COLO829 (cell line): ENCODE measurements around the gene UMODL1.

ENCODE experiments used
- DNase-seq: peaks from one replicate; pipeline ENCODE4 v3.0.0; 2012; ENCODE audit warnings: low spot score

UMODL1 gene

DNA sequence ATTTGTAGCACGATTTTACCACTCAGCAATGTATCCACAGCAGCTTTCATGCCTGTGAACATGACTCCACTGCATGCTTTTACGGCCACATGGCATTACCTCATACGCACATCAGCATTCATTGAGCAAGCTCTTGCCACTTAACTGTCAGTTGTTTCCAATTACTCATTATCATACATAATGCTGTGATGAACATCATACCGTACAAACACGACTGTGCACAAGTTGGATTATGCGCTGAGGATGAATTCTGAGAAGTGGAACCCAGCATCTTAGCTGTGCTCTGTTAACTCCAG is 9.6 kb downstream of the UMODL1 start:
- no peak for DNase-seq

DNA sequence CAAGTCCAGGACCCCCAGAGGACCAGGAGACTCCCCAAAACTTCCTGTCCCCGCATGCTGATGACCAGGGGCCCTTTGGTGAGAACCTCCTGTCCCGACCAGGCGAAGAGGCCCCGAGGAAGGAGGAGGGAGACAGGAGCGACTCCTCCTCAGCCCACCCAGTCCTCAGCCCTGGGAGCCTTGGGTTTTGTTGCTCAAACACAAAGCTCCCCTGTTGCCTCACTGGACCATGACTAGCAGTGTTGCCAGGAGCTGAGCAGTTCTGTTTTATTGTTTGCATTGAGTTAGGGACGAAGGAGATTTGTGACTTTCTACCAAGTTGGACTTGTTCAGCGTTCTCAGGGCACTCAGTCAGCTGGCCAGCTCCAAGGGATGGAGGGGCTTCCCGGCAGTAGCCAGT is 10.0 kb downstream of the UMODL1 start:
- DNase-seq, result no peak

DNA sequence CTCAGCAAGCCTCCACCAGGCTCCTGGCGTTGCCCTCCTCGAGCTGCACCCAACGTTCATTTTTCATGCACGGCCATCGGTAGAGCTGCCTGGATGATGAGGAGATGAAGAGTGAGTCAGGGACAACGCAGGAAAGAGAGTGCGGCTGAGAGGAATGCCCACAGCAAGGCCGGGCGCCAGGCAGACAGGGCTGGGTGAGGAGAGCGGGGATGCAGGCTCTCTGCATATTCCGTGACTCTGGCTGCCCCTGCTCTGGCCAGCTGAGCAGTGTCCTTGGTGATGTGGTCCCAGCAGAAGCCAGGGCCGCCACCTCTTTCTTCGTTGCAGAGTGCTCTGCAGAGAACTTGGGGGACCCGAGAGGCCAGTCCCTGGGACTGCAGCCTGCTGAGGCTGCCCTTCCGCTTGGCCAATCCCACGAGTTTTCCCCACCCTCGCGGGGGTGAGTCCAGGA is 10.8 kb downstream of the UMODL1 start:
- no peak for DNase-seq

DNA sequence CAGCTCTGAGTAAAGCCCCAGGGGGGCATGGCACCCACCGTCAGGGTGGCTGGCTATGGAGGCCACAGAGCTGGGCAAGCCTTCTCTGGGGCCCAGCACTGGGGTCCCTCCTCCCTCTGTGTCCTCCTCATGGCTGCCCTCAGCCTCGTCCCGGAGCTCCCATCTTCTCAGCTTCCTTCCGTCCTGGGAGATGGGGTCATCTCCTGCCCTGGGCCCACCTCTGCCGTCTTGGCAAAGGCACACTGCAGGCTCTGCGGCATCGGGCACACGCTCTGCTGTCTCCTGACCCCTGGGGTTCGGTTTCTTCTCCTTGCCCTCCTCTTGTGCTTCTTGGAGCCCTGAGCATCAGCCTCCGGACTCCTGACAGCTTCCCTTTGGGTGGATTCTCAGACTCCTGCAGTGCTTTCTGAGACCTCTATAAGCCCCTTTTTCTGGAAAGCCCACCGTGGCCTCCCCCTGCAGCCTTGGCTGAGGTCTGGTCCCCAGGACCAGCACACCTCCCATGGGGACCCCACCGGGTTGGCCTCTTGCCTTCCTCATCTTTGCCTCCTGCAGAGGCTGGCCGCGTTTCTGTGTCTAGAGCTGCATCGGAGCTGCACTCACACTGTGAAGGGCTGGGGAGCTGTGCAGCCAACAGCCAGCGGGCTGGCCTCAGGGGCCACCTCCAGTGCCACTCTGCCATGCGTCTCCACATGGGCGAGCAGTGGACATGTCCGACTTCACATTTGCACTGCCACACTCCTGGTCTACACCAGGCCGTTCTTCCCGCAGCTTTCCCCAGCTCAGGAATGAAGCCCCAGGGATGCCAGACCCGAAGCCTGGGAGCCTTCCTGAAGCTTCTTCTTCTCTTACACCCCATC is 11.6 kb downstream of the UMODL1 start:
- DNase-seq, result no peak

DNA sequence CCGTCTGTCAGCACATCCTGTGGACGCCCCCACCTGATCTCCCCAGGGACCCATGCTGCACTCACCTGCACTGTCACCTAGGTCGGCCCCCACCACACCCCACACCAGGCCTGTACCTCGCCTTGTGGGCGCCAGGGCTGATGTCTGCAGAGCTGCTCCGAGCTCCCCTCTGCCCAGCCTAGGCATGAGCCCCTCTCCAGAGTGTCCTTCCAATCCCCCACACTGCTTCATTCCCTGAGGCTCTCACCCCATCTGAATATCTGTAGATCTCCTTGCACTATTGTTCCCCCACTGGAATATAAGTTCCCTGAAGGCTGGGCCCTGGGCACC is 12.2 kb downstream of the UMODL1 start:
- DNase-seq, result no peak

DNA sequence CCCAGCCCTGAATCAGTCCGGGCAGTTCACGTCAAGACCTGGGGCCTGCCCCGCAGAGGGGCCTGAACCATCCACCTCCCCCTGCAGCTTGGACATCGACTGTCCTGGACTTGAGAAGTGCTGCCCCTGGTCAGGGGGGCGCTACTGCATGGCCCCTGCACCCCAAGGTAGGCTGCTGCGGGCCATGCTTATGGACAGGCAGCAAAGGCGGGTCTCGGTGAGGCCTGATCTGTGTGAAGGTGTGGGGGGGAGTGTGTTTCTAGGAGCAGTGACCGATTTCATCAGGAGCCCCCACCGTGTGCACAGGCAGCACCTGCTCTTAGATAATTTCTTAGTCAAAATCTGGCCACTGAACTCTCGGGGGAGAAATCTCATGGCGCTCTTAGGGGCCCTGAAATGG is 13.0 kb downstream of the UMODL1 start:
- DNase-seq, result no peak

DNA sequence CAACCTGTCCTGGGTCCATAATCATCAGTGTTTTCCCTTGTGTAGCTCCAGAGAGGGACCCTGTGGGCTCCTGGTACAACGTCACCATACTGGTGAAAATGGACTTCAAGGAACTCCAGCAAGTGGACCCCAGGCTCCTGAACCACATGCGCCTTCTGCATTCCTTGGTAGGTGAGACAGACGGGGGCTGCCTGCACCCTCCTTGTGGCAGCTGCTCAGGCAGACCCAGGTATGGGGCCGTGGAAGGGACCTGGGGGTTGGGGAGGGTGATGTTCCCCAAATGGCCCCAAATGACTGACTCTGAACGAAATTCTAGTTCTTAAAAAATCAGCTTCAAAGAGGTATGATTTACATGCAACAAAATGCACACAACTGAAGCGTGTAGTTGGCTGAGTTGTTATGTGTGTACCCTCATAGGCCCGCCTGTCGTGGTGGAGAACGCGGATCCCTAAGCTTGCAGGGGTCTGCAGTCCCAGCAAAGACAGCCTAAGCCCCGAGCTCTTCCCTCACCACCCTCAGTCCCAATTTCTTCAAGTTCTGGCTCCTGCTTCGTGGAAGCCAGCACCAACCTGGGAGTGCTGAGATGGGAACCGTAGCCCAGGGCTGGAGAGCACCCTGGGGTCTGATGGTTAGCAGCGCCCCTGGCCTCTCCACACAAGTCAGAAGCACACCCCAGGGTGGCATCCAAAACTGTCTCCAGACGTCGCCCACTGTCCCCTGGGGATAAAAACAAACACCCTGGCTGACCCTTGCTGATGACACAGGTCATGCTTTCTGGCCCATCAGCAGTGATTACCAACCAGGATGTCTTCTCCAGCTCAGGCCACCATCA is 14.3 kb downstream of the UMODL1 start:
- no peak for DNase-seq

DNA sequence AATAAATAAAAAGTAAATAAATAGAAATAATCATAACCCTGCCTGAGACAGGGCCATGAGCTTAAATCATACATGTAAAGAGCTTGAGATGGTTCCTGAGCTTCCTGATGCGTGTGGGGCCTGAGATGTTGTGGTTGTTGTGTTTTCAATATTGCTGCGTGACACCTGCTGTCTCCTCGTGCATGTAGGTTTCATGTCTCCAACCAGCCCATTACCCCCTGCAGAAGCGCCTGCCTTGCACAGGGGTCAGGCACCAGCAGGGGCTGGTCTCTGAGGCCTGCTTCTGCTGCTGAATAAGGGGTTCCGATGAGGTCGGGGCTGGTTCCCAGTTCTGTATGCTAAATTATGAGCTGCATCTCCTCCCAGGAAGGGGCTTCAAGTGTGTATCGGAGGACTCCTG is 15.9 kb downstream of the UMODL1 start:
- no peak for DNase-seq

DNA sequence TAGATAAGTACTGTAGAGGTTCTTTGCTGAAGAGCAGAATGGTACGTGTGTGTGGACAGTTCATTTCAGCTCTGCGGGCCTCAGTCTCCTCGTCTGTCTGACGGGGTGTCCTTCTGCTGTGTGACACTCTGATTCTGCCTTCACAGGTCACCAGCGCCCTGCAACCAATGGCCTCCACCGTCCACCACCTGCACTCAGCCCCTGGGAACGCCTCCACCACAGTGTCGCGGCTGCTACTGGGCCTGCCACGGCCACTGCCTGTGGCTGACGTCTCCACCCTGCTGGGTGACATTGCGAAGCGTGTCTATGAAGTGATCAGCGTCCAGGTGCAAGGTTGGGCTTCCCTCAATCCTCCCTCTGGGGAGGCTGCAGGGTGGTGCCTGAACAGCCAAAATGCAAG is 17.0 kb downstream of the UMODL1 start:
- no peak for DNase-seq

DNA sequence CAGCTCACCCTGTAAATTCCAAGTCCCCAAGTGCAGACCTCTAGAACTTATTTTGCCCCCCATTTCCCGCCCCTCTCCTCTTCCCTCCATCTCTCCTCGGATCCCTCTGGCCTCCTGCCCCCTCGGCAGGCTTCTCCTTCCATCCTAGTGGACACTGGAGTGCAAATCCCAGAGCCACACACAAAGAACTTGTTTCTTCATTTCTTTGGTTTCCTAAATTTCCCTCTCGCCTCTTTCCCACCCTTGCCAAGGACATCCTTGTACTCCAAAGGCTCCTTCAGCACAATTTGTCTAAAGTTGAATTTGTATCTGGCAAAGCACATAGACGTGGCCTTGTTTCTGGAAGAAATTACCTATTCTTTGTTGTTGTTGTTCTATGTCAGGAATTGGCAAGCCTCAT is 17.5 kb downstream of the UMODL1 start:
- DNase-seq, result no peak

DNA sequence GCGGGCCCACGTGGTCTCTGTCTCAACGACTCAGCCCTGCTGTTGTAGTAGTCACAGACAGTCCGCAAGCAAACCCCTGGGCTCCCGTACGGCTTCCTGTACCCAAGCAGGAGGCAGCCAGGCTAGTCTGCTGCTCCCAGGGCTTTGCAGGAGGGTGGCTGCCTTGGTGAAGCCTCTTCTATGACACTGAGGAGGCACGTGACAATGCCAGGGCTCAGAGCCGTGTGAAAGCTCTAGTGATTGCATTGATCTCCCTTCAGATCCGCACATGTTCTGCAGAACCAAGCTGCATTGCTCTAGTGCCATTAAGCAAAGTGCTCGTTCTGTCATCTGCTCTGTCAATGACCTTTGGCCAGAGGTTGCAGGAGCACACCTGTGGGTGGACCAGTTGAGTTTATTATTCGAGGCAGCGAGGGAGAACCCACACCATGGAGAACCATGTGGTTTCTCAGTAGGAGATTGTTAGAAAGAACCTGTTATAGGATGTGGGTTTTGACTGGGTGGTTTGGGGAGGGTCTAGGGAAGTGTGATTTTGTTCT is 18.0 kb downstream of the UMODL1 start:
- DNase-seq, result no peak

DNA sequence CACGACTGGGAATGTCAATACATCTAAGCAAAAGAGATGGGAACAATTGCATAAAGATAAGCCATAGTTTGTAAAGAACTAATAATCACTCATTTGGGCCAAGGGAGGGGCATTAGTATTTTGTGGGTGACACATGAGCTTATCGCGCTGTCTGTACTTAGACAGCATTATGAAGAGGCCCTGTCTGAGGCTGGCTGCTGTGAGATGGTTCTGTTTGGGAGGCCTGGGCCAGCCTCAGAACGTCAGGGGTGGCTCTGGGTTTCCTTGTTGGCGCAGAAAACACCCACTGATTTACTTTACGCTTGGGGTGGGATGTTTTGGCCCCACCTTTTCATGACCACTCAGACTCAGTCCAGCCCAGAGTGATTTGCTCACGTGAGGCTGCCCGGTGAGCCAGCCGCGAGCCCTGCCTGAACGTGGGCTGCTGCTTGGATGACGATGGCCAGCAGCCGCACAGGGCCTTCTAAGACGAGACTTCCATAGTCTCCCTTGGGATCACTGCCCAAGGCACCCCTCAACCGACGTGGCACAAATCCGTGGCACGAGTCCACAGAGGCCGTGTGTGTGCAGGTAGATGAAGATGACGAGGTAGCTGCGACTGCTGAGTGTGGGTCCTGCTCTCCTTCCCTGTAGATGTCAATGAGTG is 18.7 kb downstream of the UMODL1 start:
- DNase-seq, result no peak

DNA sequence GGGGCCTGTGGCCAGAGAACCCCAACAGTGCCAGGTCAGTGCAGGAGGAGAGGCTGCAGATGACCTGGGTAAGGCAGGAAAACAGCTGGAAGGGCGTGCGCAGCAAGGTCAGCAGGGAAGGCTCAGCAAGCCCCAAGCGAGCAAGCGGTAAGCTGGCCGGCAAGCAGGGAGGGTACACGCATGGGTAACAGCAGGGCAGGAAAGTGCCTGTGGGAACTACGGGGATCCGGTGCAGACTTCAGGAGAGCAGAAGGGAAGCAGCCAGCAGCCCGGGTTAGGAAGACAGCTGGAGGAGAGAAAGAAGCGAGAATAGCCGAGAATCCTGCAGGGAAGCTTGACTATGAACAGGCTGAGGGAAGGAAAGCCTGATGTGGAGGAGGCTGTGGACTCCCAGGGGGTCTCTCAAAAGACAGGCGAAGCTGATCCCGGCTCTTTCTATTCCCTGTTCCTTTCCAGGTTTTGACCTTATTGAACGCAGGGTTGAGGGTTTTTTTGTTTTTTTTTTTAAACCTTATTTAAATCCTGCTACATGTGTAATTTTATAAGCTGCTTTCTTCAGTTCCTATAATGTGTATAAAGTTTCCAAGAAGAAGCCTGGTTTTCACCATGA is 20.9 kb downstream of the UMODL1 start:
- no peak for DNase-seq

DNA sequence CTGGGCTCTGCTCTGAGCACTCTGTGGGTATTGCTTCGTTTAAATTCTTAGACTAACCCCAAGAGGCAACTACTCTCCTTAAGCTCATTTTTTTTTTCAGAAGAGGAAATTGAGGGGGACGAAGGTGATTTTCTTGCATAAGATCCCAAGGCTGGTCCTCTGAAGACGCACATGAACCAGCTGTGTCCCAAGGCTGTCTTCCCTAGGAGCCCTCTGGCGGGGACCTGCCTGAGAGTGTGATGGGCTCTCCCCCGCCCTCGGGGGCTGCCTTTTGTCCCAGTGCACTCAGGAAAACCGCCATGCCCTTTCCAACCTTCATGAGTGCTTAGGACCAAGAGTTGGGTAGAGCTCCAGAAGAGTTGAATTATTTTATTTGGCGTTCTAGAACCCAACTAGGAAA is 21.7 kb downstream of the UMODL1 start:
- no peak for DNase-seq

DNA sequence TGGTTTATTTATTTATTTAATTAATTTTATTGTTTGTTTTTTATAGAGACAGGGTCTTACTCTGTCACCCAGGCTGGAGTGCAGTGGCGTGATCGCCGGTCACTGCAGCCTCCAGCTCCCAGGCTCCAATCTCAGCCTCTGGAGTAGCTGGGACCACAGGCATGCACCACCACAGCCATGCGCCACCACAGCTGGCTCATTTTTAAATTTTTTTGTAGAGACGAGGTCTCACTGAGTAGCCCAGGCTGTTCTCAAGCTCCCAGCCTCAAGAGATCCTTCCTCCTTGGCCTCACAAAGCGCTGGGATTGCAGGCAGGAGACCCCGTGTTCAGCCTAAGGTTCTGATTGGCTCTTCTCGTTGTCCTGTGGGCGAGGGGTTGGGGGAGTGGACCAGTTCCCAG is 22.1 kb downstream of the UMODL1 start:
- DNase-seq, result no peak

DNA sequence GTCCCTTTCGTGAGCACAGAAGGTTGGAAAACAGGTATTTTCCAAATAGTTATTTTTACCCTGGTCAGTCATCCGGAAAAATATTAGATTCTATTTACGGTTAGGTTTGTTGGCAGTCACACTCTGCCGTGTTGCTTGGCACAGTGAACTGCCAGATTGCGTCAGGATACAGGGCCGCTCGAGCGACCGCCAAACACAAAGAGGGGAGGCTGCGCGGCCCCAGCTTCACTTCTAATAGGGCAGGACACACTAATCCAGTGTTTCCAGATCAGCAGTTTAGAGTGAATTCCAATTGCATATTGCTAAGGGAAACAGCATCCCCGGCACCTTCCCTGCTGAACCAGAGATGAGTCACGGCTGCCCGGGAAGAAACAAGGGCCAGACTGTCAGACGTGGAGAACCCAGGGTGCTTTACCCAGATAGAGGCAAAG is 22.9 kb downstream of the UMODL1 start:
- DNase-seq, result peak; percentile 66

DNA sequence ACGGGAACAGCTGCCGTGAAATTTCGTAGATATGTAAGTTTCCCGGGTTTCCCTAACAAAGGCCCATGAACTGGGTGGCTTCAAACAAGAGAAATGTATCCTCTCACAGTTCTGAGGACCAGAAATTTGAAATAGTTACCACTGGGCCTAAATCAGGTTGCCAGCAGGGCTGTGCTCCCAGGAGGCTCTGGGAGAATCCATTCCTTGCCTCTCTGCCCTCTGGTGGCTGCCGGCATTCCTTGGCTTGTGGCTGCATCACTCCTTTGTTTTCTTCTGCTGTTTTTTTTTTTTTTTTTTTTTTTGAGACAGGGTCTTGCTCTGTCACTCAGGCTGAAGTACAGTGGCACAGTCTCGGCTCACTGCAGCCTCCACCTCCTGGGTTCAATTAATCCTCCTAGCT is 23.7 kb downstream of the UMODL1 start:
- DNase-seq, result no peak

DNA sequence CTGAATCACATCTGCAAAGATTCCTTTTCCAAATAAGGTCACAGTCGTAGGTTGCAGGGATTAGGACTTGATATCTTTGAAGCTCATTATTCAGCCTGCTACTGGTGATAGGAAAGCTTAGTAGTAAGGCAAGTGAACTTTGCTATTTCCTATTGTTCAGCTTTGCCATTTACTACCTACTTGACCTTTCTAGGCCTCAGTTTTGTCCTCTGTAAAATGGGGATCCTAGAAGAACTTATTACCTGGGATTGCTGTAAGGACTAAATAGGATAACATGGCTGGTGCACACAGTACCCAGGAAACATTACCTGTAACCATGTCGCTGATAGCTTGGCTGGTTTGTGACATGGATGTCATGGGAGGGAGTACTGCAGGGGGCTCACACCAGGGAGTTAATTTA is 24.5 kb downstream of the UMODL1 start:
- DNase-seq, result no peak

DNA sequence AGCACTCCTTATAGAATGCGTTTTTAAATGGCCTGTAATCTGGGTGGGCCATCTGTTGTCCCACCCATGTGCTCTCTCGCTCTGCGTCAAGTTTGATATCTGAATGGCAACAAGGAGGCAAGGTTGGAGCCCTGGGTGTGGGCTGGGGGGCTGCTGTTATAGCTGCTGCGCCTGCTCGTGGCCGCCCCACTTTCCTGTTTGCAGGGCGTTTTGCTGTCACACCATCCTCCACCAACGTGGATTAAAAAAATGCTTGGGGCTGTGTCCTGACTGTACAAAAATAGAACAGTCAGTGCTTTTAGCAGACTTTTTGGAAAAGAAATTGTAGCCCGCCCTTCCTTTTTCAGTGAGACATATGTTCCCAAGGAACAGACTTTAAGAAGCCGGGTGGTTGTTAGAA is 25.4 kb downstream of the UMODL1 start:
- no peak for DNase-seq

DNA sequence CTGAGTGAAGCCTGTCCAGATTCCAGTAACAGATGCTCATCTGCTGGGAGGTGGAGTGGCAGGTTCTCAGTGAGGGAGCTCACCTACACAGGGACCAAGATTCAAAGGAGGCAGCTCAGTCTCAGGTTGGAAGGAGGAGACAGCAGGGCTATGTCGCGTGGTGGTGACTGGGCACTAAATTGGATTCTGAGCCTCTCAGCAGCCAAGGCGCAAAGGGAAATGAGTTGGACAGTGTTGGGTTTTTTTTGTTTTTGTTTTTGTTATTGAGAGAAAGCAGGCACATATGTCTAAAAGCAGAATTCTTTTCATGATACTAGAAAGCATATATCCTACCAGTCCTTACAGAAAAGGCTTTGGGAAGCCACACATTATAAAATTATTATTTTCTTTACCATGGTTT is 26.2 kb downstream of the UMODL1 start:
- no peak for DNase-seq

DNA sequence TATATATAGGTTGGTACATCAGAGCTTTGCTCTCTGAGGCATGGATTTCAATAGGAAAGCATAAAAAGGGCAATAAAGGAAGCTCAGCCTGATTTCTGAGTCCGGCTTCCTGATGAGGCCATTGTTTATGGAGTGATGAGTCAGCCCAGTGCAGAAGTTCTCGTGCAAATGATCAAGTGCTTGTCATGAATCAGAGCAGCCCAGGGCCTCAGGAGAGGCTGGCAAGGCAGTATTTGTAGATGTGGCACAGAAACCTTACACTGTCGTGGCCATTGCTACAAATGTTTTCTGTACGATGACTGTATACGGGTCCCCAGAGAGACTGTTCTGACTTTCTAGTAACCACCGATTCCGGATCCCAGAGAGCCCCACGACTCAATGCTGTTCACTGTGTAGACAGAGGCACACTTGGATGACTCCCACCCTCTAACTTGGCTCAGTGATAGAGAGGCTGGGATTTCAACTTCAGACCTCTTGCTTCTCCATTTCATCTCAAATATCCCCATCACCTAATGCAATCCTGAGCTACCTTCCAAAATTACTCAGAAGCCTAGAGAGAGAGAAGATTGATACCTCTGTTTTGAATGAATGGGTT is 26.8 kb downstream of the UMODL1 start:
- DNase-seq, result peak; percentile 98

DNA sequence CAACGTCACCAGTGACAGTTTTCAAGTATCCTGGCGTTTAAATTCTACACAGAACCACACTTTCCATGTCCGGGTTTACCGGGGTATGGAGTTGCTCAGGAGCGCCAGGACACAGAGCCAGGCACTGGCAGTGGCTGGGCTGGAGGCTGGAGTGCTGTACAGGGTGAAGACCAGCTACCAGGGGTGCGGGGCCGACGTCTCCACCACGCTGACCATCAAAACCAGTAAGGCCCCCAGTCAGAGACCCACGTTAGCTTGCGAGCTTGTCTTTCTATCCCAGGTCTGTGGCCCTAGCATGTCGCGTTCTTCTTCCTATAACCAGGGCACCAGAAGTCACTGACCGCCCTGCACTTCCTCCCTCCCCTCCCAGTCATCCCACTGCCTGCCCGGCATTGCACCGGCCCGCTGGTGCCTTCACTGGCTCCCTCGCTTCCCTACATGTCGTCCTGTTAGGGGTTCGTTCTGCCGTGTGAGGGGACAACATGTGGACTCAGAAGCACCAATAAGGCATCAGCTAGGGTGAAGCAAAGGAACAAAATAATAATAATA is 27.9 kb downstream of the UMODL1 start:
- no peak for DNase-seq
